NCI-H446 treated with DMSO at 0.1 percent for 48 hours (cell line): ENCODE data around the gene NPC2.

Experiments used
- DNase-seq: peaks from one replicate; lab custom pipeline; 2025; lab: John Stamatoyannopoulos, UW

Gene NPC2

DNA sequence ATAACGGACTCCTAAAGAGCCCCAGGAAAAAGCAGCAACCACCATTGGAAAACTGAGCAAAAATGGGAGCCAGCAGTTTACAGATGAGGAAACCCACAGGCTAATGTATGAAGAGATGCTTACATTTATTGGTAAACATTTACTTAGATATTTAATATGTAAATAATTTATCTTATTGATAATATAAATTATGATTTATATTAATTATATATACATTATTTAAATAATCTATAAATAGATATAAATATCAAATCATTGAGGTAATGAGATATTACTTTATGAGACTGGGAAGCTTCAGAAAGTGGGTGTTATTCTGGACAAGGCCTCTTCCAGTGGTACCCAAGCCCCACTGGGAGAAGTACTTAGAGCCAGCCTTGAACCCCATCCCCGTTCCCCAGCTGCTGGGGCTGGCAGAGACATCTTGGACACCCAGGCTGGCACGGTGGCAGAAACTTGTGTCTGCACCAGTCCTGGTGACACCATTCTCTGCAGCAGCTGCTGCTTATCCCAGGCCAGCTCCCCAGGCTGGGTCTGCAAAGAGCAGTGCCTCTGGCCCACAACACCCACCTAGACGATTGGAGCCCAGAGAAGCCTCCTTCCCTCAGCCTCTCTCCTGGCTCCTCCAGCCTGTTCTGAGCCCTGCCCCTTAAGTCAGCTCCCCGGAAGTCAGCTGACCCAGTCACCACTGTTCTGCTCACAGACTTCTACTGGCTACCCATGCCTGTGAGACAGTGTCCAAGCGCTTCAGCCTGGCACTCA, 26.4 kb upstream of the NPC2 start:
- no peak for DNase-seq

DNA sequence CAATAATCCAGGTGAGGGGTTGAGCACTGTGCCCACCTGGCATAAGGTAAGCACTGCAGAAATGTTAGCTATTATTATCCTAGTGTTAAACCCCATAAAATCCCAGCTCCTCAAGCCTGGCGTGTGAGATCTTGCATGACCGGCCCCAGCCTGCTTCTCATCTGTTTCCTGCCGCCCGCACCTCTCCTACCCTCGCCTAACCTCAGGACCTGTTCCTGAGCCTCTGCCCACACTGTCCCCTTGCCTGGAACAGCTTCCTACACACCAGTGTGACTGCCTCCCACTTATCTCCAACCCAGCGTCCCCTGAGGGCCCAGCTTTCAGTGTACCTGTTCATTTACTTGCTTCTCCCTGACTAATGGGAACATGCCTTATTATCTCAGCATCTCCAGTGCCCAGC, 25.1 kb upstream of the NPC2 start:
- DNase-seq = no peak

DNA sequence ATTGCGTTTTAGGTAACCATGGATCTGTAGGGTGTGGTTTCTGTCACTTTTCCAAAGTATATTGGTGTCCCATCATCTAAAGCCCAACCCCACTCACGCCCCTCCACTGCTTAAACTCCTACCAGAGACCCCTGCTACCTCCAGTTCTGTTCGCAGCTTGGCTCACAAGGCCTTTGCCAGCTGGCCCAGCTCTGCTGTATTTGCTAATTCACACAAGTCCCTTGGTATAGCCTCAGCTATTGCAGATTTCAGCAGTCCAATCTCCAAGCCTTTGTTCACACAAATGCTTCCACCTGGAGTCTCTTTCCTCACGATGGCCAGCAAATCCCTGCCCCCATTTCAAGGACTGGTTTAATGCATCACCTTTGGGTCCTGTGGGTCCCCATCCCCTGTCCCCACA, 24.6 kb upstream of the NPC2 start:
- DNase-seq = no peak

DNA sequence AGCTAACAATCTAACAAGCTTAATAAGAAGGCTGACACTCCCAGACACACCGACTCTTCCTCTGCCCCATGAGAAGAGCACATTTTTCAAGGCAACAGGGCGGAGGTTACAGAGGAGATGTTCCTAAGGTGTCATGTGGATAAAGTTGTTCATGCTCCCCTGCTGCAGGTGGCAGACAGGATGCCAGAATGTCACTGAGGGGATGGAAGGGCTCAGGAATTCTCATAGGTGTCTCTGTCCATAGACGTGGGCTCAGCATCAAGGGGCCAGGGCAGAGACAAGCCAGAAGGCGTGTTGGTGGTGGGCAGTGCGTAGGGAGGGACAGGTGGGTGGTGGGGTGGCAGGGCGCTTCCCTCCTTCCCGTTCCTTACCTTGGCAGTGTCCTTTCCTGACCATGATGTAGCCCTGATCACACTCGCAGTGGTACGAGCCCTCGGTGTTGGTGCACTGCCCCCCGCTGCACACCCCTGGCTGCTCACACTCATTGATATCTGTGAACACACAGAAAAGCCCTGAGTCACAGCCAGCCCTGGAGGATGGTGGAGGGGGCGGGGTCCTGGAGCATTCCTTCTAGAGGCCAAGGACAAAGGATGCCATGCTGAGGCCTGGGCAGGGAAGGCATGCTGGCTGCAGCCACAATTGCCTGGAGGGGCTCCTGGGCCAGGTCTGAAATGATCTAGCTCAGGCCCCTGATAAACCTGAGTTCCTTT, 23.5 kb upstream of the NPC2 start:
- no peak for DNase-seq

DNA sequence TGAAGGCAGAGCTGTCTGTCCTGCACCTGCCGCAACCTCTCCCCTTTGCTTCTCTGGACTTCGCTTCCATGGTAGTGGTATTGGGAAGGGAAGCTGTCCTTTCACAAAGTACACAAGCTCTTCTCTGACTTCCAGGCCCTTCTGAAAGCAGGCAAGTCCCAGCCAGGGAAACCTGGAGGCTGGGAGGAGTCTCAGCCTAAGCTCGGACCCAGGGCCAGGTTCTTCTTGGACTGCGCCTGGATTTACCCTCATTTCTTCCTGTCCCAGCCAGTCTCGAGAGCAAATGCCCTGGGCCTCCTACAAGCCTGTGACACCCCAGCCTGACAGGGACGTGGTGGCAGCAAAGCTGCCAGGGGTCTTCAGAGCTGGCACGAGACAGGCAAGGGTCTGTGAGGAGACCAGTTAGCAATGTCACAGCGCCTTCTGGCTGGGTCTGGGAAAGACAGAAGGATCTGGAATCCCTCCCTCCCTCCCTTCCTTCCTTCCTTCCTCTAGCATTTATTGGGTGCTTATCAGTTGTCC, 22.8 kb upstream of the NPC2 start:
- DNase-seq = no peak

DNA sequence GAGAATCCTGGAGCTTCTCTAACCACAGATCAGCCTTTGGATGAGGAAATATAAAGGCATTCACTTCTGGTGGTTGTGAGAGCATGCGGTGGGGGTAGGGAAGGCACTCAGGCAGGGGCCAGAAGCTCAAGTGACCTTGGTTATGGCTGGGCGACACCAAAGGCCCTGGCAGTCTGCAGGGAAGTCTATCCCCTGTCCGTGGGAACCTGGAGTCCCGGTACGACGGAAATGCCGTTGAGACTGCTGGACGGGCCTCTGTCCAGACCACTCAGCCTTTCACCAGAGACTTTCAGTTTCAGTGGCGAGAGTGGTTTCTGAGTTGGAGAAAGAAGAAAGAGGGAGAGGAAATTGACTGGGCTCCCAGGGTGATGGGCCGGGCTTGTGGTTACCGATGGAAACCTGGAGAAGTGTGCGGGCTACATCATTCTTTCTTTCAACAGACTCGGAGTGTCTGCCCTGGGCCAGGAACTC, 21.4 kb upstream of the NPC2 start:
- no peak for DNase-seq

DNA sequence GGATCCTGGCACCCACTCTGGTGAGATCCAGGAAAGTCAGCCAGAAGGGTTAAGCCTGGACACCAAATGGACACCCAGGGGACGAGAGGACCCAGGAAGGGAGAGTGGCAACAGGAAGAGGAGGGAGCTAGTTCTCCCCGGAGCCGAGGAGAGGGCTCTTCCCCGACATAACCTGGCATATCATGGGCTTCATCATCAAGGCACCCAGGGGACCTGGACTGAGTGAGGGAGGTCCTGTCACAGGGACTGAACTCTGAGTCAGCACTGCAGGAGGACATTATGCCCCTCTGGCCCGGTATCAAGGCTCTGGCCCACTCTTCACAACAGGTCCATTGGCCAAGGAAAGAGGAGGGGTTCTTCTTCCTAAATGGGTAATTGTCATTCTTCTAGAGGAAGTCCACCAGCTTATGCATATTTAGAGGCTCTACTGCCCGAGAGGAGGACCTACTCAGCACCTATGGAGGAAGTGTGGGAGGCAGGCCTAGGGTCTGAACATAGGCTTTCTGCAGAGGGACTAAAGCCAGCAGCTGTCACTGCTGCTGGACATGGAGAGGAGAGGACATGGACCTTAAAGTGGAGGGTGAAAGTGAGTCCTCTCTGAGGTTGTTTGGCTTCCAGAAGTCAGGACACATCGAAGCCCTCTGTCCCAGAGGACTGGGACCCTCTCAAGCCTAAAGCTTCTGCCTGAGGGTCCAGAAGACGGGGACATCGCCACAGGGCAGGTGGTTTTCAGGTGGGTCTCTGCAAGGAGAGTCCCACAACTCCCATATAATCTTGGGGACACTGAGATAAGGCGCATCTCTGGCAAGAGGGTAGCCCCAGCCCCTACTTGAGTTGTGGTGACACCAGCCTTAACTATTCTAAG, 19.1 kb upstream of the NPC2 start:
- DNase-seq = no peak

DNA sequence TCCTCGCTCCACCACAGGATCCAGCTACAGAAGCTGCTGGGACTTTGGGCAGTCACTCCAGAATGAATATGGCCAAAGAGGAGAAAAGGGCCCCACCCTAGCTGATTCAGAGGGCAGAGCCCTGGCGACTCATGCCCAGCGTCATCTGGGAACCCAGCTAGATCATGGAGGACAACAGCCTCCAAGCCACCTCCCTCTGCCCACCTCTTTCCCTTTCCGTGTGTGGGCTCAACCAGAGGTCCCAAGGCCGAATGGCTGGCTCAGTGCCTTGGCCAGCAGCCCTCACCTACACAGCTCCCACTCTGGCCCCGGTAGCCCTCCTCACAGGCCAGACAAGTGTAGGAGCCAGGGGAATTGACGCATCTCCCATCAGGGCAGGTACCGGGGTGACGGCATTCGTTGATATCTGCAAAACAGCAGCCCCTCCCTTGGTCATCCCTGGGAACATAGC, 17.9 kb upstream of the NPC2 start:
- no peak for DNase-seq

DNA sequence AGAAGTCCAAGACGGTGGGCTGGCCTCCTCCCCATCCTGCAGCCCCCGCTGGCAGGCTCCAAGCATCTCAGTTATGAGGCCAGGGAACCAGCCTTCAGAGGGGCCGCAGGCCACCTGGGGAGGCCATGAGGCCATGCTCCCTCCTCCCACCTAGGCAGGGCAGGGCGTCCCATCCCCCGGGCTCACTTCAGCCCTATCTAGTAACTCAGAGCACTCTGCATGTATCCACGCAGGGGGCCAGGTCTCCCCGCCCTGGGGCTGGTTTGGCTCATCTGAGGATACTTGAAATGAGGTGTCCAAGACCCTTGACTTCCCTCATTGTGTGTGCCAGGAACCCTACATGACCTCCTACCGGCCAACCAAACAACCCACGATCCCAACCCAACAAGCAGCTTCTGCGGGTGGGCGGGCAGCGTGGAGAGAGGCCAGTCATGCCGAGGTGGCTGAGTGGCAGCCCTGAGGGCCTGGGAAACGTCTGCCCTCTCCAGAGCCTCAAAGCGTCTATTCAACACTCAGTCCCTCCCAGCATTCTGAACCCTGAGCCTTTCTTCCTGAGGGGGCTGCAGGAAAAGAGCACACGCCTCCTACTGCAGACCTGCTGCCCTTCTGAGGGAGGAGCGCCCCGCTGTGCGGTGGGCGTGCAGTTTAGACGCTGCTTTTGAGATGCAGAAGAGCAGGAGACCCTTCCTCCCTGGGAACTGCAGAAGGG, 17.3 kb upstream of the NPC2 start:
- no peak for DNase-seq

DNA sequence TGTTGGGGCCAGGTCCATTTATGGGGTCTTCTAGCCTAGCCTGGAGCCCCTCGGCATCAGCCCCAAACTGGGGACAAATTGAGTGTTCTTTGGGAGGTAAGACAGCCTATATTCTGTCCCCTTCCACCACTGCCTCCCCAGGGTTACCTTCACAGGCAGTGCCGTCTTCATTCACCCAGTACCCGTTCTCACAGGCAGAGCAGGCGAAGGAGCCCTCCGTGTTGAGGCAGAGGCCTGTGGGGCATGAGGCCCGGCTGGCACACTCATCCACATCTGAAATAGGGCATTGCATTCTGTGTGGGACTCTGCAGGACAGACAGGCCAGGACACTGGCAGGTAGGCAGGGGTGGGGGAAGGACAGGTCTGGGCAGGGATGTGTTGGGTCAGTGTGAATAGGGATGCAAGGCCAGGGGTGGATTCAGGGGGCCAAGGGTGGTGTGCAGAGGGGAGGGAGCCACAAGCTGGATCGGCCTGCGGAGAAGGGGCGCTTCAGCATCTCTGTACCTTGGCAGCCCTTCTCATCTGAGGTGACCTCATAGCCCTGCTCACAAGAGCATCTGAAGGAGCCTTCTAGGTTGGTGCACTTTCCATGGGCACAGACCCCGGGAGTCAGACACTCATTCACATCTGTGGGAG, 16.6 kb upstream of the NPC2 start:
- DNase-seq = no peak

DNA sequence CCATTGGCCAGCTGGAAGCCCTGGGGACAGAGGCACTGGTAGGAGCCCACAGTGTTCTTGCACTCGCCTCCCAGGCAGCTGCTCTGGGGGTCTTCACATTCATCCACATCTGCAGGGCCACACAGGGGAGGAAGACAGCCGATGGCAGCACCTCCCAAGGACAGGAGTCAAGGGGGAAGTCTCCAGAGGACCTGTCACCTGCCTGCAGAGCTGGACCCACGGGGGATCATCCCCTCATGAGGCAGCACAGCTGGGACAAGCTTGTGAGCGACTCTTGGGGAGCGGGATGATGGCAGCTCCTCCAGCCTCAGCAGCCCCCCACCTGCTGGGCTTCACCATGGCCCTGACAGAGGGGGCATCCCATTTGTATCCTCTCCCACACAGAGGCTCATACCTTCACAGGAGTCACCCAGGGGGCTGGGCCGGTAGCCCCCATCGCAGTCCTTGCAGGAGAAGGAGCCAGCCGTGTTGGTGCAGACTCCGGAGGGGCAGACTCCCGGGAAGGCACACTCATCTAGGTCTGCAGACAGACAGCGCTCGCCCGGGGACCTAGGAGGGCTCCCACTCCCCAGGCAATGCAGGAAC, 15.8 kb upstream of the NPC2 start:
- no peak for DNase-seq

DNA sequence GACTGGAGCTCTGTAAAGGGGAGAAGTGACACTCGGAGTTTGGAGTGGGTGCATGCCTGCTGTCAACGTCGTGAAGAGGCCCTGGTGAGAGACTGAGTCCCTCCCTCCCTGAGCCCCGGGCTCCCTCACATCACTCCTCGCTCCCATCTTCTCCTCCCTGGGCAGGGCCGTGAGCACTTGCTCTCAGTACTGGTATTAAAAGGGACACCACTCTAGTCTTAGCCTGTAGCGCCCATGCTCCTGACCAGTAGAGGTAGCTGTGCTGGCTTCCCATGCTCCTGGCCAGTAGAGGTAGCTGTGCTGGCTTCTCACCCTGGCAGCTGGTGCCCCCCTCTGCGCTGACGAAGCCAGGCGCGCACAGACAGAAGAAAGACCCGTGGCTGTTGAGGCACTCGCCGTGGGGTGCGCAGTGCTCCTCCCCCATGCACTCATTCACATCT, 15.2 kb upstream of the NPC2 start:
- DNase-seq = no peak

DNA sequence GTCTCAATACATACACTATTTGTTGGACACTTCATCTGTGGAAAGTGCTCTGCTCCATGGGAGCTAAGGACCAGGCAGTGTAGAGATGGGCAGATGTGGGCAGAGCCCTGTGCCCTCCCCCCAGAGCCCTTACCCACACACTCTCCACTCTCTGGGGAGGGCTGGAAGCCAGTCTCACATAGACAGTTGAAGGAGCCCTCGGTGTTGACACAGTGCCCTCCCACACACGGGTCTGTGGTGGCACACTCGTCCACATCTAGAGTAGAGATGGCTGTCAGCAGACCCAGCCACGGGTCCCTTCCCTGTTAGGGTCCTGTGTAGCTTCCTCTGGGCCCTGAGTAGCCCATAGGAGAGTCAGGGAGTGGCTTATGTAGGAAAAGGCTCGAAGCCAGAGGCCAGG, 14.7 kb upstream of the NPC2 start:
- no peak for DNase-seq

DNA sequence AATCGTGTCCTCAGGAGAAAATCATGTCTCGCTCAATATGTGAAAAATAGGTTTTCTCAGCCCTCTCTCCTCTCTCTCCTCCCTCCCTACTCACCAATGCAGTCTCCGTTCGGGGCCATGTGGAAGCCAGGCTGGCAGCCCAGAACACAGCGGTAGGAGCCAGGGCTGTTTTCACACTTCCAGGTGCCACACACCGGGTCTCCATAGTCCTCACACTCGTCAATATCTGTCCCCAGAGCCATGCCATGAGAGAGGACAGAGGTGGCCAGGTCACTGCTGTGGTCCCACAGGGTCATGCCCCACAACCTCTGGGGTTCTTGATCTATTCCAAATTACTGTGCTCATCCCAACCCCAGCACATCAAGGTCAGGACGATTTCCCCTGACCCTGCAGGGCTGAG, 14.0 kb upstream of the NPC2 start:
- no peak for DNase-seq

DNA sequence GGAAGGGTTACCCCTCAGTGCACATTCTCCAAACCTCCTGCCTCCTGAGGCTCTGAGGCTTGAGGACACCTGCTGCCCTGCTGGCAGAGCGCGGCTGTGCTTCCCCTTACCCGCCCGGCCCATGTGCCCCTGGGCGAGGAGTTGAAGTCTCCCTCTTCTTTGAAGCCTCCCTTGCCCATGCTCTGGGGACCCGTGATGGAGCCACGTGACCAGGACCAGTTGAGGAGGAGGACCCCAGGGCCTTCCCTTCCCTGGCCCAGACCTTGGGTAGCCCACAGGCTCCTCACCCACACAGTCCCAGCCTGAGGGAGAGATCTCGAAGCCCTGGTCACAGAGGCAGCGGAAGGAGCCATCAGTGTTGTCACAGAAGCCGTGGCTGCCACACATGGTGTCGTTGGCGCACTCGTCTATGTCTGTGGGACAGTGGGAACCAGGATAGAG, 13.3 kb upstream of the NPC2 start:
- no peak for DNase-seq

DNA sequence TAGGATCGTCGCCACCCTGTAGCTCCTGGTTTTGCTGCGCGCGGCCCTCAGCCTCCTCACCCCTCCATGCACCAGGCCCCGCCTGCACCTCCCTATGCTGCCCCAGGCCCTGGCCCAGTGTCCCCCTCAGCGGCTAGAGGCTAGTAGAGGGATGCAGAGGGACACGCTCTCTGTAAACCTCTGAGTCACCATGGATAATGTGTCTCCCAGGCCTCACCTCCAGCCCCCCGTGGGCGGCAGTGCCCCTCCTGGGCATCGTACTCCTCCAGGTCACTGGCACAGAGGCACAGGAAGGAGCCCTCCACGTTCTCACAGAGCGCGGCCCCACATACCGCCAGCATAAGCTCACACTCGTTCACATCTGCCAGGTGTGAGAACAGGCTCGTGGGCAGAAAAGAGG, 12.7 kb upstream of the NPC2 start:
- DNase-seq = no peak

DNA sequence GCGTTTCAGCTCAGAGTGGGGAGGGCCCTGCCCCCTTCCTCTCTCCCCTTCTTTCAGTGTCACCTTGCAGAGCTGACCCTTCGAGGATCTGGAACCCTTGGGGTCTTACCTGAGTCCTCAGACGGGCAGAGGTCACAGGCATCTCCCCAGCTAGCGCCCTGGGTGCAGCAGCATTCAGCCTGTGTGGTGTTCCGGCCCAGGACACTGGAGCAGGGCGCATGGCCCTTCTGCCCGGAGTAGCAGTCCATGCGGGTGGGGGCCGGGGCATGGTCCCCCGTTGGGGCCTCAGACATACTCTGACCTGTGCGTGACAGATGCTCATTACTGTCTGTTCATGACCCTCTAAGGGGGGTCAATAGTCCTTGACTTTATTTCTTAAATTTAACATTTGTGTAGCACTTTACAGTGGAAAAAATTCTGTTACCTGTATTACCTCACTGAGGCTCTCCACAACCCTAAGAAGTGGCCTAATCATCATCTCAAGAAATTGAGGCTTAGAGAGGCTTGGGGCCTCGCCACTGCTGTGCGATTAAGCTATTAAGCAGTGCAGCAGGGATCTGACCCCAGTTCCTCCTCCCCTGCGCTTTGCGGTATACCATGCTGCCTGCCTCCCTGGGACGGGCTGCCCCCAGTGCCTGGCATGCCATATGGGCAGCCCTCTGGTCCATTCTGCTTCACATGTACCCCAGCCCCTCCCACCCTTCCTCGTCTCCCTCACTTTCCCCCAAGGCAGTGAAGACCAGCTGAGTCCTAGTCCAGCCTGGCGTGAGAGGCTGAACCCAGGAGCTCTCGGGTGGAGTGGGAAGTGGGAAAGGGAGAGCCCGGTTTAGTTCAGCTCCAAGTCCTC, 12.0 kb upstream of the NPC2 start:
- DNase-seq = no peak

DNA sequence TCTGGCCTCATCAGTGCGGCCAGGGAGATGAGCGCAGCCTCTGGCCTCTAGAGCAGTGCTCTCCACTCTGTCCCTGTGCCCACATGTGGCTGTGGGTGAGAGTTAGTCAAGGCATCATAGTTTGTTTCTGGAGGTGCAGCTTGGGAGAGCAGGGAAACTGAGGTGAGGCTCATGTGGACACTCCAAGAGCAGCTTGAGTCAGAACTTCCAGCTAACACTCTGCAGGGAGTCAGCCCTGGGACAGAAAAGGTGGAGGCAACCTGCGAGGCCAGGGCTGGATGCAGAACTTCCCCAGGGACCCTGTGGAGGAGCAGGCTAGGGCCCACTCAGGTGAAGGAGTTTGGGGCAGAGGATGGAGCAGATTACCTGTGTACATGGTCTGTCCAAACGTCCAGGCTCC, 11.3 kb upstream of the NPC2 start:
- DNase-seq = no peak

DNA sequence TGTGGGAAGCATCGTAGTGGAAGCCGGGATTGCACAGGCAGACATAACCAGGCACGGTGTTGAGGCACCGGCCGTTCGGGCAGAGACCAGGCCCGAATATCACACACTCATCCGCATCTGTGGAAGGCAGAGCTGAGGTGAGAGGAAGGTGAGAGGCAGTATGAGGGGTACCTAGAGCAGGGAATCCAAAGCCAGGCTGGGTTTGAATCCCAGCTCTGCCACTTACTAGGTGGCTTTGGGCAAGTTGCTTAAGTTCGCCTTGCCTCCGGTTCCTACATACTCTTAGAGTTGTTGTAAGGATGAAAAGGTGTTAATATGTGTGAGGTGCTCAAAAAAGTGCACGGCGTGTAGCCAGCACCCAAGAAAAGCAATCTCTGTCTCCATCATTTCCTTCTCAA, 10.8 kb upstream of the NPC2 start:
- no peak for DNase-seq
